Measurements from ENCODE around the gene EOLA2. TPM values are rescaled to one million over a fixed set of nuclear protein-coding genes. Genes with fewer than 3 reads are reported as not detected.
"Not testable (repeated sequence)": the region's sequence is repeated elsewhere in the genome, so short reads cannot be mapped to it uniquely, and the experiment has no call there.

EOLA2 gene
- total RNA-seq, 1 experiment from 2014 or later: 27.8 TPM

DNA sequence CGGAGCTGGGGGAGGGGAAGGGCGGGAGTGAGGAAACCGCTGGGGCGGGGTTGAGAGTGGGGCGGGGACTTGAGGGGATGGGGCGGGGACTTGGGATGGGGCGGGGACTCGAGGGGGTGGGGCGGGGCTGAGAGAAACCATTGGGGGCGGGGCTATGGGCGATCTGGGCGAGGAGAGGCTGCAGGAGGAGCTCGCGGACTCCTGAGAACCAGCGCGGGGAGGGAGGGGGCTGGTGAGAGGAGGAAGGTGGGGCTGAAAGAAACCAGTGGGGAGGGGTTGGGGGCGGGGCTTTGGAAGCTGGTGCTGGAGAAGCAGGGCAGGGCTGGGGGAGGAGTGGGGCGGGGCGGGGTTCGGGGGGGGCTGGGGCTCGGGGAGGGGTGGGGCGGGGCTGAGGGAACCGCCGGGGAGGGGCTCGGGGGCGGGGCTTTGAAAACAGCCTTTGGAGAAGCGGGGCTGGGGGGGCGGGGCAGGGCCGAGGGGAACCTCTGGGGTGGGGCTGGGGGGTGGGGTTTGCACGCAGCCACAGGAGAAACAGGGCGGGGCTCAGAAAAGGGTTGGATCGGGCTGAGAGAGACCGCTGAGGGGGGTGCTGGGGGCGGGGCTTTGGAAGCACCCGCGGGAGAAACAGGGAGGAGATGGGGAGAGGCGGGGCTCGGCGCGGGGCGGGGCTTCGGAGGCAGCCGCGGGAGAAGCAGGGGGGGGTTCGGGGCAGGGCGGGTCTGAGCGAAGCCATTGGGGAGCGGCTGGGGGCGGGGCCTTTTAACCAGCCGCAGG is 777 bp upstream of the EOLA2 start:
- no TSS peak for BruUV-seq (replicated peaks)
- H3K4me1 ChIP-seq (ENCODE audit: insufficient read depth, low read length, poor library complexity, severe bottlenecking): no peaks in the 10 kb centered on the region
- POLR2A ChIA-PET (ENCODE audit: low non-redundant PET): interaction anchor here (0.5 to 0.6 kb wide), 3 partner anchors 400 to 635 kb away, joined by 3 to 7 read pairs (median 5); no protein-coding TSS in a partner anchor
- TF ChIP-seq, protein P1, sequence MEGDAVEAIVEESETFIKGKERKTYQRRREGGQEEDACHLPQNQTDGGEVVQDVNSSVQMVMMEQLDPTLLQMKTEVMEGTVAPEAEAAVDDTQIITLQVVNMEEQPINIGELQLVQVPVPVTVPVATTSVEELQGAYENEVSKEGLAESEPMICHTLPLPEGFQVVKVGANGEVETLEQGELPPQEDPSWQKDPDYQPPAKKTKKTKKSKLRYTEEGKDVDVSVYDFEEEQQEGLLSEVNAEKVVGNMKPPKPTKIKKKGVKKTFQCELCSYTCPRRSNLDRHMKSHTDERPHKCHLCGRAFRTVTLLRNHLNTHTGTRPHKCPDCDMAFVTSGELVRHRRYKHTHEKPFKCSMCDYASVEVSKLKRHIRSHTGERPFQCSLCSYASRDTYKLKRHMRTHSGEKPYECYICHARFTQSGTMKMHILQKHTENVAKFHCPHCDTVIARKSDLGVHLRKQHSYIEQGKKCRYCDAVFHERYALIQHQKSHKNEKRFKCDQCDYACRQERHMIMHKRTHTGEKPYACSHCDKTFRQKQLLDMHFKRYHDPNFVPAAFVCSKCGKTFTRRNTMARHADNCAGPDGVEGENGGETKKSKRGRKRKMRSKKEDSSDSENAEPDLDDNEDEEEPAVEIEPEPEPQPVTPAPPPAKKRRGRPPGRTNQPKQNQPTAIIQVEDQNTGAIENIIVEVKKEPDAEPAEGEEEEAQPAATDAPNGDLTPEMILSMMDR (conservative IDR thresholded peaks at IDR 0.05; ENCODE audit: low read depth, low read length): no peak
- no peak for TF ChIP-seq EZH2 (IDR thresholded peaks at IDR 0.05; ENCODE audit: borderline replicate concordance, low read depth, low read length, poor library complexity, severe bottlenecking)
- H3K27me3 ChIP-seq (replicated peaks; ENCODE audit: insufficient read depth, low read depth, low read length, poor library complexity): no peaks in the 10 kb centered on the region
- peak overlapping the region; percentile 67 for H3K4me3 ChIP-seq (ENCODE audit: low read depth, low read length, poor library complexity, severe bottlenecking)
- intact Hi-C loops (cut with micrococcal nuclease; ENCODE audit: unreplicated experiment): no loop called here
- H3K36me3 ChIP-seq (ENCODE audit: insufficient read depth, low read length, poor library complexity, severe bottlenecking): no peaks in the 10 kb centered on the region
- H3K27ac ChIP-seq (ENCODE audit: low read depth, low read length, poor library complexity, severe bottlenecking): peak overlapping the region; percentile 82
- CTCF ChIA-PET: interaction anchor here (0.7 to 0.8 kb wide), 2 partner anchors 400 to 468 kb away, joined by 3 to 4 read pairs; no protein-coding TSS in a partner anchor
- H3K9me3 ChIP-seq (ENCODE audit: low read depth, low read length, poor library complexity, severe bottlenecking): no peaks in the 10 kb centered on the region
- peak; percentile 93 for DNase-seq (ENCODE audit: low spot score)

DNA sequence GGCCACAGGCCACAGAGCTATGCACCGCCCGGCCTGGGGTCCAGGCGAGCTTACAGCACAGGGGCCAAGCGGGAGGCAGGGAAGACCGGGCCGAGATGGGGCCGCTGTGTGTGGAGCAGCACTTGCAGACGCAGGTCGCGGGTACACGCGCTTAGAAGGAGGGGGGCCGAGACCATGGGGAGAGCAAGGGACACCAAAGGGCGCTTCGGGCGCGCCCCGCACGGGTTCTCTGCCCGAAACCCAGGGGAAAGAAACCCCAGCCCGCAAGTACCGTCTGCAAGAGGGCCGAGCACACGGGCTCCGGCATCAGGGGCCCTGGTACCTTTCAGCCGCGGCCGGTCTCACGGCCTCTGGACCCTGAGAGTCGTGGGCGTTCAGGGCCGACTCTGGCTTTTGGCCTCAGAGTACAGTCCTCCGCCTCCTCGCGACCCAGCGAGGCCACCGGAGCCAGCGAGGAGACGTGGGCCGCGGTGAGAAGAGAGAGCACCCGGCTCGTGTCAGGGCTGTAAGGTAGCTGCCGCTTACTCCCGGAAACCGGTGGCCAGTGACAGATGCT is 342 bp downstream of the EOLA2 start:
- no peak for TF ChIP-seq EZH2 (IDR thresholded peaks at IDR 0.05; ENCODE audit: borderline replicate concordance, low read depth, low read length, poor library complexity, severe bottlenecking)
- TF ChIP-seq, protein P1 (conservative IDR thresholded peaks at IDR 0.05; ENCODE audit: low read depth, low read length): no peak
- ChIA-PET POLR2A (ENCODE audit: low non-redundant PET) (no interaction called here), CTCF (interaction anchor here (0.5 to 0.8 kb wide), 2 partner anchors 399 to 439 kb away, joined by 4 read pairs; no protein-coding TSS in a partner anchor)
- no peaks in the 10 kb centered on the region for H3K9me3 ChIP-seq (ENCODE audit: low read depth, low read length, poor library complexity, severe bottlenecking)
- peak overlapping the region; percentile 82 for H3K27ac ChIP-seq (ENCODE audit: low read depth, low read length, poor library complexity, severe bottlenecking)
- BruUV-seq (replicated peaks): no TSS peak
- no peaks in the 10 kb centered on the region for H3K27me3 ChIP-seq (replicated peaks; ENCODE audit: insufficient read depth, low read depth, low read length, poor library complexity)
- peak overlapping the region; percentile 67 for H3K4me3 ChIP-seq (ENCODE audit: low read depth, low read length, poor library complexity, severe bottlenecking)
- H3K36me3 ChIP-seq (ENCODE audit: insufficient read depth, low read length, poor library complexity, severe bottlenecking): no peaks in the 10 kb centered on the region
- H3K4me1 ChIP-seq (ENCODE audit: insufficient read depth, low read length, poor library complexity, severe bottlenecking): no peaks in the 10 kb centered on the region
- intact Hi-C loops (cut with micrococcal nuclease; ENCODE audit: unreplicated experiment): no loop called here
- DNase-seq (ENCODE audit: low spot score): no peak

DNA sequence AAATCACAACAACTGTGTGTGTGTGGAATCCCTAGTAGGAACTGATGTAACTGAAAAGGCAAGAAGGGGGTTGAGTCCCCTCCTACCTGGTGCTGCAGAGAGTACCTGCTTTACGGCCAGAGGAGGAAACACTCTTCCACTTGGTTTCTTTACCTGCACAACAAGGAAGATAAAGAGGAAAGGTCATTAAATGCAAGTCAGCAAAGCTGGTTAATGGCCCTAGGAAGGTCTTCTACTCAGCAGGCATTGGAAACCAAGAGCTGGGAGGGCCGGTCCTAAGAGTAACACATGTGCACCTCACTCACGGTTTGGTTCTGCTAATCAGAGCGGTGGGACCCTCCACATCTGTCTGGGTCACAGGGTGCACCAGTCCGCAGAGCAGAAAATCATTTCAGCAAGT is 963 bp downstream of the EOLA2 start:
- DNase-seq (ENCODE audit: low spot score); intact Hi-C loops (cut with micrococcal nuclease; ENCODE audit: unreplicated experiment); H3K9me3 ChIP-seq (ENCODE audit: low read depth, low read length, poor library complexity, severe bottlenecking); H3K4me1 ChIP-seq (ENCODE audit: insufficient read depth, low read length, poor library complexity, severe bottlenecking); POLR2A ChIA-PET (ENCODE audit: low non-redundant PET); H3K27me3 ChIP-seq (replicated peaks; ENCODE audit: insufficient read depth, low read depth, low read length, poor library complexity); CTCF ChIA-PET; H3K36me3 ChIP-seq (ENCODE audit: insufficient read depth, low read length, poor library complexity, severe bottlenecking); BruUV-seq (replicated peaks): not testable (repeated sequence)
- peak overlapping the region; percentile 67 for H3K4me3 ChIP-seq (ENCODE audit: low read depth, low read length, poor library complexity, severe bottlenecking)
- peak overlapping the region; percentile 82 for H3K27ac ChIP-seq (ENCODE audit: low read depth, low read length, poor library complexity, severe bottlenecking)

DNA sequence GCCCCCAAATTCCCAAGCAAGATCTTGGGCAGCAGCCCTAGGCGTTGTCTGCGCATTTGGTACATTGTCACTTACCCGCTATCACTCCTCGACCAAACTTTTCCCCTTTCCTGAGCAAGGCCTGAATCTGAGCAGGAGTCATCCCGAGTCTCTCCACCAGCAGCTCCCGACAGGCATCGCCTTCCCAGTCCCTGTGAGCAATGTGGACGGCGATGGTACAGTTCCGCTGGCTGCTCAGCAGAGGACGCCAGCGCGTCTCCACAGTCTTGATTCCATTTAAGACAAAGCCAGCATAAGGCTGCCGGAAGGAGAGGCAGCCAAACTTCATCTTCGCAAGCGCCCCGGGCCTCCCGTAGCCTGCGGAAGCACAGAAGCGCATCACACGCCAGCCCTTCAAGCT is 4.7 kb downstream of the EOLA2 start:
- CTCF ChIA-PET; H3K4me1 ChIP-seq (ENCODE audit: insufficient read depth, low read length, poor library complexity, severe bottlenecking); H3K36me3 ChIP-seq (ENCODE audit: insufficient read depth, low read length, poor library complexity, severe bottlenecking); H3K27ac ChIP-seq (ENCODE audit: low read depth, low read length, poor library complexity, severe bottlenecking); intact Hi-C loops (cut with micrococcal nuclease; ENCODE audit: unreplicated experiment); BruUV-seq (replicated peaks); H3K9me3 ChIP-seq (ENCODE audit: low read depth, low read length, poor library complexity, severe bottlenecking); H3K27me3 ChIP-seq (replicated peaks; ENCODE audit: insufficient read depth, low read depth, low read length, poor library complexity); H3K4me3 ChIP-seq (ENCODE audit: low read depth, low read length, poor library complexity, severe bottlenecking); POLR2A ChIA-PET (ENCODE audit: low non-redundant PET); DNase-seq (ENCODE audit: low spot score): not testable (repeated sequence)

DNA sequence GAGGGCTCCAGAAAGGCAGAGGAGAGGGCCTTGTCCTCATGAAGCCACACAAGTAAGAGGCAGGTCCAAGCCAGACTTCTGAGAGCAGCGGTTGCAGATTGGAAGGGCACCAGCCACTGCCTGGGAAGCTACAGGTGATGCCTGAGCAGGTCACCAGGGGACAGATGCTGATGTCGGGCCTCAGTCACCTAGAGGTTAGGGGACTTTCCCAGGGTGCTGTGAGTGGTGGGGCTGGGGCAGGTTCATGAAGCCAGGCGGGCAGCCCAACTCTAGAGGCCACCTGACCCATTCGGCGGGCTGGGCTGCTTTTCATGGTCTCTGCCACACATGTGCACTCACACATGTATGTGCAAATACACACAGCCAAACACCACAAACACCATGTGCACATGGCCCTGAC is 5.3 kb downstream of the EOLA2 start:
- BruUV-seq (replicated peaks); H3K4me1 ChIP-seq (ENCODE audit: insufficient read depth, low read length, poor library complexity, severe bottlenecking); CTCF ChIA-PET; H3K4me3 ChIP-seq (ENCODE audit: low read depth, low read length, poor library complexity, severe bottlenecking); POLR2A ChIA-PET (ENCODE audit: low non-redundant PET); DNase-seq (ENCODE audit: low spot score); H3K36me3 ChIP-seq (ENCODE audit: insufficient read depth, low read length, poor library complexity, severe bottlenecking); intact Hi-C loops (cut with micrococcal nuclease; ENCODE audit: unreplicated experiment); H3K27ac ChIP-seq (ENCODE audit: low read depth, low read length, poor library complexity, severe bottlenecking); H3K9me3 ChIP-seq (ENCODE audit: low read depth, low read length, poor library complexity, severe bottlenecking); H3K27me3 ChIP-seq (replicated peaks; ENCODE audit: insufficient read depth, low read depth, low read length, poor library complexity): not testable (repeated sequence)

DNA sequence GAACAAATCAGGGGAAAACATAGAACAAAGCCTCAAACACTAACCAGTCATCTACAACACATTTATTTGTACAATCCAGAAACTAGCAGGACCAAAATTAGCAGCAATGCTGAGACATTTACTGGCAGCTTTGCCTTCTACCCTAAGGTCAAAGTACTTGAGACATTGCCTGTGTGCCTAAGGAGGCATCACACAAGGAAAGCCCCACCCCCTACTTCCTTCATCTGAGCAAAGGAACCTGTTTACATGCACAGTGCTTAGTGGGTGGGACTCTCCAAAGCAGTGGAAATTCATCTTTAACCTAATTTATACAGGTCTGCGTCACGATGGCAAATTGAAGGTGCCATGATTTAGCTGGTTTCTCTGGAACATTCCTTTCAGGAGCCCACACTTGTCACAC is 6.1 kb downstream of the EOLA2 start:
- POLR2A ChIA-PET (ENCODE audit: low non-redundant PET); H3K4me1 ChIP-seq (ENCODE audit: insufficient read depth, low read length, poor library complexity, severe bottlenecking); intact Hi-C loops (cut with micrococcal nuclease; ENCODE audit: unreplicated experiment); H3K9me3 ChIP-seq (ENCODE audit: low read depth, low read length, poor library complexity, severe bottlenecking); H3K27ac ChIP-seq (ENCODE audit: low read depth, low read length, poor library complexity, severe bottlenecking); DNase-seq (ENCODE audit: low spot score); CTCF ChIA-PET; BruUV-seq (replicated peaks); H3K4me3 ChIP-seq (ENCODE audit: low read depth, low read length, poor library complexity, severe bottlenecking); H3K27me3 ChIP-seq (replicated peaks; ENCODE audit: insufficient read depth, low read depth, low read length, poor library complexity); H3K36me3 ChIP-seq (ENCODE audit: insufficient read depth, low read length, poor library complexity, severe bottlenecking): not testable (repeated sequence)

Measured in A673 (cell line).